ENCODE measurements around the gene GAREM1.

GRCh38 chr18:32360682-32361345 lies 109.9 kb downstream of the GAREM1 start:
- TF ChIP-seq CXXC5 (CRISPR knock-in tag; IDR thresholded peaks at IDR 0.05) (no peak), ZNF24 (IDR thresholded peaks at IDR 0.05) (no peak), ZNF740 (CRISPR knock-in tag; IDR thresholded peaks at IDR 0.05) (no peak), ZNF740 (tag; IDR thresholded peaks at IDR 0.05) (no peak), ZNF146 (CRISPR knock-in tag; IDR thresholded peaks at IDR 0.05; ENCODE audit: unreplicated experiment) (no peak), CTCF (IDR thresholded peaks at IDR 0.05 in 2 of 3, conservative IDR thresholded peaks at IDR 0.05 in 1 of 3; ENCODE audit: insufficient read depth in 2 of 3, low read depth in 1 of 3, low read length in 3 of 3) (no peak), CBX5 (IDR thresholded peaks at IDR 0.05; ENCODE audit: borderline replicate concordance, low read depth) (no peak), SMAD3 (CRISPR knock-in tag; conservative IDR thresholded peaks at IDR 0.05) (no peak), PTBP1 (IDR thresholded peaks at IDR 0.05; ENCODE audit: low read depth, low read length) (no peak), POLR2A (conservative IDR thresholded peaks at IDR 0.05) (no peak), GTF2F1 (IDR thresholded peaks at IDR 0.05; ENCODE audit: low read depth, low read length) (no peak), CBX3 (IDR thresholded peaks at IDR 0.05; ENCODE audit: borderline replicate concordance in 1 of 2, low read length in 2 of 2) (no peak)
